KOPT-K1 (cell line): ENCODE measurements around the gene SPTBN4.
"Not testable (repeated sequence)": the region's sequence is repeated elsewhere in the genome, so short reads cannot be mapped to it uniquely, and the experiment has no call there.

ENCODE experiments used
- H3K27ac ChIP-seq: fragments of 200-600 bp; sonication (generic); 2 replicates; pipeline ENCODE4 v1.5.1; 2016; ENCODE audit warnings: antibody characterized with exemption, mild to moderate bottlenecking, low read depth, low read length; ENCODE audit not compliant: poor library complexity, severe bottlenecking
- H3K36me3 ChIP-seq: fragments of 200-600 bp; sonication (generic); 2 replicates; pipeline ENCODE4 v1.5.1; 2017; ENCODE audit warnings: antibody characterized with exemption, mild to moderate bottlenecking, low read length, moderate library complexity; ENCODE audit not compliant: insufficient read depth
- H3K9me3 ChIP-seq: fragments of 200-600 bp; sonication (generic); 2 replicates; pipeline ENCODE4 v1.5.1; 2017; ENCODE audit warnings: antibody characterized with exemption, low read length, mild to moderate bottlenecking; ENCODE audit not compliant: insufficient read depth, poor library complexity, severe bottlenecking

The SPTBN4 gene

DNA sequence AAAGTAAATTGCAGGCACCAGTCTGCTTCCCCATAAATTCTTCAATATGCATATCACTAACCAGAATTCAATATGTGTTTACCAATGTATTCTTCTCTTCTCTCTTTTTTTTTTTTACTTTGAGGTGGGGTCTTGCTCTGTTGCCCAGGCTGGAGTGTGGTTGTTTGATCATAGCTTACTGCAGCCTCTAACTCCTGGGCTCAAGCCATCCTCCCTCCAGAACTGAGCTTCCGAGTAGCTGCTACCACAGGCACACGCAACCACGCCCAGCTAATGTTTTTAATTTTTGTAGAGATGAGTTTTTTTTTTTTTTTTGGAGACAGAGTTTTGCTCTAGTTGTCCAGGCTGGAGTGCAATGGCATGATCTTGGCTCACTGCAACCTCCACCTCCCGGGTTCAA lies 151.2 kb downstream of the SPTBN4 start:
- Histone ChIP-seq H3K27ac (no peak overlapping the region), H3K36me3 (no peaks in the 10 kb centered on the region), H3K9me3 (no peaks in the 10 kb centered on the region)

- Histone ChIP-seq H3K36me3 (no peaks in the 10 kb centered on the region), H3K27ac (no peak overlapping the region), H3K9me3 (no peaks in the 10 kb centered on the region)
These were observed 152.7 kb downstream of the SPTBN4 start for GRCh38 chr19:40619333-40620160.

- H3K36me3 ChIP-seq, result no peaks in the 10 kb centered on the region
- H3K9me3 ChIP-seq, result no peaks in the 10 kb centered on the region
- H3K27ac ChIP-seq, result no peak overlapping the region
These were observed 153.3 kb downstream of the SPTBN4 start for GRCh38 chr19:40620161-40620485.

- H3K36me3 ChIP-seq, result no peaks in the 10 kb centered on the region
- H3K9me3 ChIP-seq, result no peaks in the 10 kb centered on the region
- H3K27ac ChIP-seq, result no peak overlapping the region
These were observed 154.5 kb downstream of the SPTBN4 start for GRCh38 chr19:40621283-40621682.

- no peaks in the 10 kb centered on the region for H3K36me3 ChIP-seq
- no peaks in the 10 kb centered on the region for H3K9me3 ChIP-seq
- H3K27ac ChIP-seq, result no peak overlapping the region
These were observed 155.4 kb downstream of the SPTBN4 start for GRCh38 chr19:40621966-40622772.

DNA sequence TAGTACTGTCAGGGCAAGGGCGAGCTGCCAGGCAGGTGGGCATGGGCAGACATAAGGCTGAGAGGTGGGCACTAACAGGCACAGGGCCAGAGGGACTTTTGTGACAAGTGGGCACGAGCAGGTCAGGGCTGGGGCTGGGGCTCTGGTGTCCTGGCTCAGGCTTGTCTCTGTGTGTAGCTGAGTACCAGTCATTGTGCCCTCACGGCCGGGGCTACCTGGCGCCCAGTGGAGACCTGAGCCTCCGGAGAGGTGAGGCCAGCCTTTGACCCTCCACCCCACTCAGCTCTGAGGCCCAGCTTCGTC lies 155.9 kb downstream of the SPTBN4 start:
- Histone ChIP-seq H3K27ac (no peak overlapping the region), H3K36me3 (no peaks in the 10 kb centered on the region), H3K9me3 (no peaks in the 10 kb centered on the region)

- no peak overlapping the region for H3K27ac ChIP-seq
- no peaks in the 10 kb centered on the region for H3K36me3 ChIP-seq
- H3K9me3 ChIP-seq, result no peaks in the 10 kb centered on the region
These were observed 156.8 kb downstream of the SPTBN4 start for GRCh38 chr19:40623403-40624251.

DNA sequence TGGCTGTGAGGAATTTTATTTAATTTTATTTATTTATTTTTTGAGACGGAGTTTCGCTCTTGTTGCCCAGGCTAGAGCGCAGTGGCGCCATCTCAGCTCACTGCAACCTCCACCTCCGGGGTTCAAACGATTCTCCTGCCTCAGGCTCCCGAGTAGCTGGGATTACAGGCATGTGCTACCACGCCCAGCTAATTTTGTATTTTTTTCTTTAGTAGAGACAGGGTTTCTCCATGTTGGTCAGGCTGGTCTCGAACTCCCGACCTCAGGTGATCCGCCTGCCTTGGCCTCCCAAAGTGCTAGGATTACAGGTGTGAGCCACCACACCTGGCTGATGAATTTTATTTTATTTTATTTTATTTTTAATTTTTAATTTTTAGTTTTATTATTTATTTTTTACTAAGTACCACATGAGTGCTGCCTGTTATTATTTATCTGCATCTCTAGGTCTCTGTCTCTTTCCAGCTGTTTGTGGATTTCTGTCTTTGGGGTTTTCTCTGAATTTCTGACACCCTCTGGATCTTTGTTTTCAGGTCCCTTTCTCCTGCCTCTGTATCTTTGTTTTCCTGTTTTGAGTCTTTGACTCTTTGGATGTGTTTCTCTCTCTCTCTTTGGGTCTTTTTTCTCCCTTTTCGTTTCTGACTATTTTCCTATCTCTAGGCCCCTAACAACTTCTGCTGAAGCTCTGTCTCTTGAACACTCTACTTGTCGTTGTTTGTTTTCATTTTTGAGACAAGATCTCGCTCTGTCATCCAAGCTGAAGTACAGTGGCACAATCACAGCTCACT lies 157.8 kb downstream of the SPTBN4 start:
- H3K27ac ChIP-seq, H3K36me3 ChIP-seq: not testable (repeated sequence)

GRCh38 chr19:40625406-40626120 lies 158.8 kb downstream of the SPTBN4 start:
- no peak overlapping the region for H3K27ac ChIP-seq
- H3K9me3 ChIP-seq, result no peaks in the 10 kb centered on the region
- H3K36me3 ChIP-seq, result no peaks in the 10 kb centered on the region

More for the DNA sequence above, 157.8 kb downstream of the SPTBN4 start:
- H3K9me3 ChIP-seq, result not testable (repeated sequence)
